GM19395 (cell line): ENCODE measurements around the gene EID3.
"Not testable (repeated sequence)": the region's sequence is repeated elsewhere in the genome, so short reads cannot be mapped to it uniquely, and the experiment has no call there.

ENCODE experiments used
- ATAC-seq: cut with Tn5 transposase; IDR thresholded peaks from one replicate; pipeline ENCODE4 v1.9.1; 2021; ENCODE audit warnings: mild to moderate bottlenecking, moderate library complexity; ENCODE audit not compliant: unreplicated experiment

EID3 gene

GRCh38 chr12:104303538-104304151 is at the start of gene EID3:
EID3 (plus strand) TSS chr12:104303739; CDS start chr12:104303935, 196 bp downstream.
- ATAC-seq: peak; percentile 80

GRCh38 chr12:104257913-104258472 is 45.5 kb upstream of the EID3 start:
- ATAC-seq: no peak

- no peak for ATAC-seq
These were observed 45.0 kb upstream of the EID3 start for GRCh38 chr12:104258476-104259067.

GRCh38 chr12:104263026-104263425 is 40.5 kb upstream of the EID3 start:
- ATAC-seq: no peak

- ATAC-seq: no peak
These were observed 39.8 kb upstream of the EID3 start for GRCh38 chr12:104263580-104264358.

- not testable (repeated sequence) for ATAC-seq
These were observed 38.1 kb upstream of the EID3 start for GRCh38 chr12:104265436-104265835.

- no peak for ATAC-seq
These were observed 30.6 kb upstream of the EID3 start for GRCh38 chr12:104272938-104273337.

- ATAC-seq: no peak
These were observed 30.0 kb upstream of the EID3 start for GRCh38 chr12:104273503-104273902.

GRCh38 chr12:104274811-104275210 is 28.7 kb upstream of the EID3 start:
- no peak for ATAC-seq

GRCh38 chr12:104275689-104276088 is 27.9 kb upstream of the EID3 start:
- peak; percentile 29 for ATAC-seq

GRCh38 chr12:104276273-104277131 is 27.0 kb upstream of the EID3 start:
- ATAC-seq: peak; percentile 78

- ATAC-seq: no peak
These were observed 24.4 kb upstream of the EID3 start for GRCh38 chr12:104279164-104279563.

GRCh38 chr12:104280111-104280510 is 23.4 kb upstream of the EID3 start:
- ATAC-seq: no peak

GRCh38 chr12:104280717-104281458 is 22.7 kb upstream of the EID3 start:
- no peak for ATAC-seq

GRCh38 chr12:104281636-104282035 is 21.9 kb upstream of the EID3 start:
- no peak for ATAC-seq

- ATAC-seq: no peak
These were observed 21.4 kb upstream of the EID3 start for GRCh38 chr12:104282109-104282508.

- ATAC-seq: no peak
These were observed 17.6 kb upstream of the EID3 start for GRCh38 chr12:104285740-104286515.

GRCh38 chr12:104286516-104287482 is 16.7 kb upstream of the EID3 start:
- ATAC-seq: peak; percentile 92
